IMR-90 (cell line): ENCODE measurements around the gene NRXN2. TPM values are rescaled to one million over a fixed set of nuclear protein-coding genes. Genes with fewer than 3 reads are reported as not detected.

Experiments used
- ATAC-seq: fragments of 200-7000 bp; cut with Tn5 transposase; 2 replicates; pipeline ENCODE4 v1.9.1; 2020; ENCODE audit warnings: low read depth, mild to moderate bottlenecking, moderate library complexity
- BruUV-seq: library from RNA; stranded (reverse); fragments of 400-500 nt; replicated peaks from 2 replicates; lab custom pipeline; 2021; lab: Mats Ljungman, UMichigan
- CTCF ChIA-PET: fragments of 300-600 bp; formaldehyde crosslinking; extraction: SDS; loops from one replicate; lab custom pipeline; 2021; ENCODE audit warnings: antibody characterized with exemption; lab: Yijun Ruan, JAX
- POLR2A ChIA-PET: fragments of 300-600 bp; sonication (Branson Sonifier 250); formaldehyde crosslinking; loops from one replicate; lab custom pipeline; 2022; ENCODE audit warnings: antibody characterized with exemption; ENCODE audit not compliant: unreplicated experiment; lab: Charles Lee
- DNase-seq: peaks from one replicate; pipeline ENCODE4 v3.0.0; 2013
- H2AFZ ChIP-seq: replicated peaks from 2 replicates; pipeline ENCODE3; 2013; ENCODE audit warnings: low read length, mild to moderate bottlenecking; ENCODE audit not compliant: poor library complexity
- H2AK5ac ChIP-seq: 2 replicates; pipeline ENCODE4 v1.6.1; 2013; ENCODE audit warnings: low read depth, low read length, inconsistent platforms
- H2AK9ac ChIP-seq: replicated peaks from 2 replicates; pipeline ENCODE3; 2013; ENCODE audit warnings: mild to moderate bottlenecking, low read depth, low read length, moderate library complexity; ENCODE audit not compliant: poor library complexity
- H2BK120ac ChIP-seq: 2 replicates; pipeline ENCODE4 v1.6.1; 2013; ENCODE audit warnings: low read depth, low read length, inconsistent platforms
- H2BK15ac ChIP-seq: 3 replicates; pipeline ENCODE4 v1.6.1; 2013; ENCODE audit warnings: low read depth, low read length, inconsistent platforms
- H2BK20ac ChIP-seq: 2 replicates; pipeline ENCODE4 v1.6.1; 2013; ENCODE audit warnings: low read depth, mild to moderate bottlenecking, inconsistent platforms, low read length, moderate library complexity
- H2BK5ac ChIP-seq: 2 replicates; pipeline ENCODE4 v1.6.1; 2013; ENCODE audit warnings: mild to moderate bottlenecking, low read depth, low read length, inconsistent platforms; ENCODE audit not compliant: poor library complexity, severe bottlenecking
- H3K14ac ChIP-seq: replicated peaks from 2 replicates; pipeline ENCODE4 v1.6.1; 2013; ENCODE audit warnings: low read depth, low read length, inconsistent platforms
- H3K18ac ChIP-seq: 2 replicates; pipeline ENCODE4 v1.6.1; 2013; ENCODE audit warnings: low read depth, low read length, control low read depth
- H3K23ac ChIP-seq: 2 replicates; pipeline ENCODE4 v1.6.1; 2013; ENCODE audit warnings: low read depth, low read length, inconsistent platforms
- H3K27ac ChIP-seq: 2 replicates; pipeline ENCODE4 v1.5.1; 2013; ENCODE audit warnings: mild to moderate bottlenecking, control low read depth, low read length; ENCODE audit not compliant: insufficient read depth
- H3K27me3 ChIP-seq: 2 replicates; pipeline ENCODE4 v1.6.1; 2013; ENCODE audit warnings: low read length; ENCODE audit not compliant: control insufficient read depth, insufficient read depth
- H3K36me3 ChIP-seq: 2 replicates; pipeline ENCODE4 v1.6.1; 2013; ENCODE audit warnings: low read length, mixed read lengths; ENCODE audit not compliant: control insufficient read depth, insufficient read depth
- H3K4ac ChIP-seq: 2 replicates; pipeline ENCODE4 v1.6.1; 2013; ENCODE audit warnings: low read depth, low read length, inconsistent platforms
- H3K4me1 ChIP-seq: 2 replicates; pipeline ENCODE4 v1.6.1; 2013; ENCODE audit warnings: low read length, mixed read lengths; ENCODE audit not compliant: control insufficient read depth, insufficient read depth
- H3K4me2 ChIP-seq: 2 replicates; pipeline ENCODE4 v1.6.1; 2013; ENCODE audit warnings: low read depth, mild to moderate bottlenecking, control low read depth, low read length, moderate library complexity
- H3K4me3 ChIP-seq: 2 replicates; pipeline ENCODE4 v1.5.1; 2013; ENCODE audit warnings: low read depth, mild to moderate bottlenecking, control low read depth, low read length, moderate library complexity; ENCODE audit not compliant: insufficient read depth
- H3K56ac ChIP-seq: 2 replicates; pipeline ENCODE4 v1.6.1; 2013; ENCODE audit warnings: low read length, inconsistent platforms; ENCODE audit not compliant: insufficient read depth; ENCODE audit errors: extremely low read depth
- H3K79me1 ChIP-seq, 2 experiments: 2 replicates each; pipeline ENCODE4 v1.6.1; 2013; ENCODE audit warnings: low read length in 2 of 2, inconsistent platforms in 1 of 2, low read depth in 1 of 2
- H3K9ac ChIP-seq: 2 replicates; pipeline ENCODE4 v1.6.1; 2013; ENCODE audit warnings: low read depth, low read length, control low read depth
- H3K9me1 ChIP-seq: 2 replicates; pipeline ENCODE4 v1.6.1; 2013; ENCODE audit warnings: low read length, inconsistent platforms; ENCODE audit not compliant: insufficient read depth
- H3K9me3 ChIP-seq: 2 replicates; pipeline ENCODE4 v1.6.1; 2013; ENCODE audit warnings: low read length; ENCODE audit not compliant: control insufficient read depth, insufficient read depth
- H4K20me1 ChIP-seq: 2 replicates; pipeline ENCODE4 v1.6.1; 2013; ENCODE audit warnings: low read length, inconsistent platforms; ENCODE audit not compliant: insufficient read depth
- H4K5ac ChIP-seq: 2 replicates; pipeline ENCODE4 v1.6.1; 2013; ENCODE audit warnings: mild to moderate bottlenecking, low read depth, low read length, control low read depth
- H4K8ac ChIP-seq, 2 experiments: 2 replicates each; pipeline ENCODE4 v1.6.1; 2013; ENCODE audit warnings: low read depth in 2 of 2, low read length in 2 of 2, control low read depth in 1 of 2, inconsistent platforms in 1 of 2
- H4K91ac ChIP-seq: 2 replicates; pipeline ENCODE4 v1.6.1; 2013; ENCODE audit warnings: low read depth, low read length, inconsistent platforms; ENCODE audit not compliant: insufficient read depth
- BHLHE40 ChIP-seq: fragments of 150-350 bp; IDR thresholded peaks from 2 replicates; pipeline ENCODE4 v1.6.1; 2016; ENCODE audit warnings: mild to moderate bottlenecking, low read depth, low read length
- CEBPB ChIP-seq: IDR thresholded peaks from 2 replicates; pipeline ENCODE4 v1.6.1; 2012; ENCODE audit warnings: low read depth, low read length, improper control_type of control experiment
- CHD1 ChIP-seq: IDR thresholded peaks from 2 replicates; pipeline ENCODE4 v1.6.1; 2012; ENCODE audit warnings: low read depth, low read length, improper control_type of control experiment
- FOS ChIP-seq: fragments of 150-350 bp; IDR thresholded peaks from 2 replicates; pipeline ENCODE4 v1.6.1; 2016; ENCODE audit warnings: low read depth, low read length
- MAFK ChIP-seq: IDR thresholded peaks from 2 replicates; pipeline ENCODE4 v1.6.1; 2012; ENCODE audit warnings: low read depth, low read length, improper control_type of control experiment
- MAZ ChIP-seq: IDR thresholded peaks from 2 replicates; pipeline ENCODE4 v1.6.1; 2012; ENCODE audit warnings: low read depth, mild to moderate bottlenecking, low read length, improper control_type of control experiment, moderate library complexity, borderline replicate concordance
- MXI1 ChIP-seq: IDR thresholded peaks from 2 replicates; pipeline ENCODE4 v1.6.1; 2012; ENCODE audit warnings: low read depth, mild to moderate bottlenecking, low read length, moderate library complexity, borderline replicate concordance
- NFE2L2 ChIP-seq: fragments of 150-350 bp; IDR thresholded peaks from 2 replicates; pipeline ENCODE4 v1.6.1; 2016; ENCODE audit warnings: low read depth, mild to moderate bottlenecking, low read length
- POLR2A ChIP-seq: IDR thresholded peaks from 2 replicates; pipeline ENCODE4 v1.6.1; 2012; ENCODE audit warnings: mild to moderate bottlenecking, low read depth, low read length
- RAD21 ChIP-seq: IDR thresholded peaks from 2 replicates; pipeline ENCODE4 v1.6.1; 2012; ENCODE audit warnings: low read length, improper control_type of control experiment
- RCOR1 ChIP-seq: IDR thresholded peaks from 2 replicates; pipeline ENCODE4 v1.6.1; 2012; ENCODE audit warnings: mild to moderate bottlenecking, low read length, improper control_type of control experiment; ENCODE audit not compliant: insufficient replicate concordance
- RFX5 ChIP-seq: IDR thresholded peaks from 2 replicates; pipeline ENCODE4 v1.8.0; 2012; ENCODE audit warnings: low read depth, mild to moderate bottlenecking, low read length, moderate library complexity
- SMC3 ChIP-seq: fragments of 150-350 bp; IDR thresholded peaks from 2 replicates; pipeline ENCODE4 v1.6.1; 2016; ENCODE audit warnings: low read depth, mild to moderate bottlenecking, antibody characterized with exemption, low read length, moderate library complexity
- USF2 ChIP-seq: fragments of 150-350 bp; IDR thresholded peaks from 2 replicates; pipeline ENCODE4 v1.6.1; 2017; ENCODE audit warnings: mild to moderate bottlenecking, antibody characterized with exemption, low read length, low read depth
- WGBS, 2 experiments: methylation state at CpG; one replicate each; pipeline versions ENCODE4 v1.1.5 to v1.1.7; 2013; ENCODE audit warnings: missing lambda C conversion rate in 2 of 2; ENCODE audit not compliant: insufficient read length in 1 of 2; ENCODE audit errors: extremely low coverage in 2 of 2; 5-methylcytosine and 5-hydroxymethylcytosine counted together
- dilution Hi-C: fragments of 300-500 bp; cut with HindIII; formaldehyde crosslinking; loops from one replicate; pipeline ENCODE4 v1.14.3; 2018; ENCODE audit warnings: low sequenced_read_pairs; ENCODE audit not compliant: unreplicated experiment
- in situ Hi-C: fragments of 300-500 bp; cut with MboI; formaldehyde crosslinking; loops from 3 replicates; pipeline ENCODE4 v1.14.3; 2019; ENCODE audit warnings: low sequenced_read_pairs, inconsistent platforms, mixed read lengths
- intact Hi-C: fragments of 100-400 bp; cut with micrococcal nuclease; formaldehyde crosslinking; loops from 2 replicates; pipeline ENCODE4 v1.10.0; 2022
- polyA plus RNA-seq, 3 experiments: library from polyadenylated mRNA; depleted of rRNA; stranded (reverse); fragments of >200 nt; gene quantifications; 2 replicates each; pipeline ENCODE4 v1.2.3, GENCODE V29; 2012; ENCODE audit warnings: low replicate concordance in 1 of 3
- total RNA-seq: library from RNA; depleted of rRNA; stranded (reverse); fragments of >200 nt; gene quantifications from 2 replicates; pipeline ENCODE4 v1.2.3, GENCODE V29; 2012
- TF ChIP-seq, protein P1 (sequence below): conservative IDR thresholded peaks from 2 replicates; pipeline ENCODE4 v1.5.1; 2012; ENCODE audit warnings: mild to moderate bottlenecking, low read depth, low read length, improper control_type of control experiment
- TF ChIP-seq, protein P2 (sequence below): fragments of 150-350 bp; IDR thresholded peaks from 2 replicates; pipeline ENCODE4 v1.6.1; 2016; ENCODE audit warnings: low read depth, mild to moderate bottlenecking, low read length, moderate library complexity, borderline replicate concordance

NRXN2 gene
- total and polyA plus RNA-seq, 2 of the 4 experiments (the other 2 are of a cell fraction) = 0.18 to 0.22 TPM

- Histone ChIP-seq H4K20me1 (no peaks in the 10 kb centered on the region), H2BK5ac (no peak overlapping the region), H2AFZ (no peak overlapping the region), H2AK9ac (no peak overlapping the region), H3K4ac (no peak overlapping the region), H3K9ac (no peak overlapping the region), H3K9me1 (no peaks in the 10 kb centered on the region), H3K27me3 (peaks cover 64% of the 10 kb centered on the region), H3K79me1 (no peaks in the 10 kb centered on the region), H4K5ac (no peak overlapping the region), H2AK5ac (no peak overlapping the region), H3K4me2 (no peak overlapping the region), H3K18ac (no peak overlapping the region), H3K23ac (no peak overlapping the region), H2BK120ac (no peak overlapping the region), H3K56ac (no peak overlapping the region), H3K14ac (no peak overlapping the region), H4K91ac (no peak overlapping the region), H3K27ac (no peak overlapping the region), H2BK20ac (no peak overlapping the region), H3K4me3 (no peak overlapping the region), H3K9me3 (no peaks in the 10 kb centered on the region), H4K8ac (no peak overlapping the region), H3K36me3 (no peaks in the 10 kb centered on the region), H2BK15ac (no peak overlapping the region), H3K4me1 (no peaks in the 10 kb centered on the region)
- DNase-seq = no peak
- BruUV-seq = no TSS peak
- no peak for TF ChIP-seq MAFK
- TF ChIP-seq, protein P1, sequence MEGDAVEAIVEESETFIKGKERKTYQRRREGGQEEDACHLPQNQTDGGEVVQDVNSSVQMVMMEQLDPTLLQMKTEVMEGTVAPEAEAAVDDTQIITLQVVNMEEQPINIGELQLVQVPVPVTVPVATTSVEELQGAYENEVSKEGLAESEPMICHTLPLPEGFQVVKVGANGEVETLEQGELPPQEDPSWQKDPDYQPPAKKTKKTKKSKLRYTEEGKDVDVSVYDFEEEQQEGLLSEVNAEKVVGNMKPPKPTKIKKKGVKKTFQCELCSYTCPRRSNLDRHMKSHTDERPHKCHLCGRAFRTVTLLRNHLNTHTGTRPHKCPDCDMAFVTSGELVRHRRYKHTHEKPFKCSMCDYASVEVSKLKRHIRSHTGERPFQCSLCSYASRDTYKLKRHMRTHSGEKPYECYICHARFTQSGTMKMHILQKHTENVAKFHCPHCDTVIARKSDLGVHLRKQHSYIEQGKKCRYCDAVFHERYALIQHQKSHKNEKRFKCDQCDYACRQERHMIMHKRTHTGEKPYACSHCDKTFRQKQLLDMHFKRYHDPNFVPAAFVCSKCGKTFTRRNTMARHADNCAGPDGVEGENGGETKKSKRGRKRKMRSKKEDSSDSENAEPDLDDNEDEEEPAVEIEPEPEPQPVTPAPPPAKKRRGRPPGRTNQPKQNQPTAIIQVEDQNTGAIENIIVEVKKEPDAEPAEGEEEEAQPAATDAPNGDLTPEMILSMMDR = no peak
- no peak for TF ChIP-seq CEBPB
- TF ChIP-seq MXI1 = no peak
- no peak for TF ChIP-seq RCOR1
- TF ChIP-seq RFX5 = no peak
- TF ChIP-seq RAD21 = no peak
- TF ChIP-seq USF2 = no peak
- no peak for TF ChIP-seq SMC3
- TF ChIP-seq BHLHE40 = no peak
- no peak for TF ChIP-seq CHD1
- no peak for TF ChIP-seq FOS
- no peak for TF ChIP-seq NFE2L2
- TF ChIP-seq POLR2A = no peak
- TF ChIP-seq, protein P2, sequence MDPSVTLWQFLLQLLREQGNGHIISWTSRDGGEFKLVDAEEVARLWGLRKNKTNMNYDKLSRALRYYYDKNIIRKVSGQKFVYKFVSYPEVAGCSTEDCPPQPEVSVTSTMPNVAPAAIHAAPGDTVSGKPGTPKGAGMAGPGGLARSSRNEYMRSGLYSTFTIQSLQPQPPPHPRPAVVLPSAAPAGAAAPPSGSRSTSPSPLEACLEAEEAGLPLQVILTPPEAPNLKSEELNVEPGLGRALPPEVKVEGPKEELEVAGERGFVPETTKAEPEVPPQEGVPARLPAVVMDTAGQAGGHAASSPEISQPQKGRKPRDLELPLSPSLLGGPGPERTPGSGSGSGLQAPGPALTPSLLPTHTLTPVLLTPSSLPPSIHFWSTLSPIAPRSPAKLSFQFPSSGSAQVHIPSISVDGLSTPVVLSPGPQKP = no peak
- TF ChIP-seq MAZ = no peak
- ChIA-PET CTCF (interaction anchor here (1.2 kb wide), 1 partner anchor 47 kb away, joined by 3 read pairs; no protein-coding TSS in a partner anchor), POLR2A (no interaction called here)
- dilution Hi-C loops = no loop called here
- intact Hi-C loops = no loop called here
- ATAC-seq = no peak
- in situ Hi-C loops = no loop called here
- WGBS, 2 experiments = 50% methylated on average over 1 of the region's 9 CpGs; no CpG with 5 or more reads in 1 of the 2 experiments
Observed at GRCh38 chr11:64735725-64736259, 12.8 kb upstream of the NRXN2 start.
